HEK293 (cell line): Measurements from ENCODE around the gene ATP8A2.
"Not testable (repeated sequence)": the region's sequence is repeated elsewhere in the genome, so short reads cannot be mapped to it uniquely, and the experiment has no call there.

ENCODE experiments used
- CTCF ChIA-PET: fragments of 350-600 bp; formaldehyde crosslinking; extraction: SDS; loops from one replicate; lab custom pipeline; 2021; ENCODE audit warnings: antibody characterized with exemption; lab: Yijun Ruan, JAX
- POLR2A ChIA-PET: fragments of 300-600 bp; formaldehyde crosslinking; extraction: SDS; loops from one replicate; lab custom pipeline; 2020; ENCODE audit warnings: antibody characterized with exemption, inconsistent platforms; lab: Yijun Ruan, JAX
- H3K27ac ChIP-seq: fragments of 200-500 bp; sonication (Bioruptor generic); 2 replicates; pipeline ENCODE4 v1.5.1; 2014; ENCODE audit warnings: low read depth, low read length, control low read depth, inconsistent platforms; ENCODE audit errors: extremely low read depth
- H3K36me3 ChIP-seq, 2 experiments: fragments of 200-500 bp in 1 of 2; sonication (Bioruptor generic) in 1 of 2; 1 replicate in 1 of 2; 2 replicates in 1 of 2; pipeline ENCODE4 v1.5.1; 2014 to 2017; ENCODE audit warnings: inconsistent platforms in 2 of 2, low read length in 2 of 2; ENCODE audit not compliant: control insufficient read depth in 2 of 2, insufficient read depth in 1 of 2
- H3K4me1 ChIP-seq: fragments of 200-500 bp; sonication (Bioruptor generic); 2 replicates; pipeline ENCODE4 v1.5.1; 2014; ENCODE audit warnings: mild to moderate bottlenecking, low read length, inconsistent platforms; ENCODE audit not compliant: control insufficient read depth, insufficient read depth
- H3K4me3 ChIP-seq: 2 replicates; pipeline ENCODE4 v1.5.1; 2011; ENCODE audit warnings: low read depth, mild to moderate bottlenecking, control low read depth, low read length, moderate library complexity
- H3K9me3 ChIP-seq: fragments of 200-500 bp; sonication (Bioruptor generic); 2 replicates; pipeline ENCODE4 v1.5.1; 2014; ENCODE audit warnings: low read depth, low read length, inconsistent platforms; ENCODE audit not compliant: control insufficient read depth, insufficient read depth
- EGR2 ChIP-seq: fragments of 450-650 bp; formaldehyde crosslinking; IDR thresholded peaks from 2 replicates; pipeline ENCODE4 v1.5.1; 2016; ENCODE audit warnings: low read depth, missing biosample characterization, missing genetic modification characterization
- ZBTB8A ChIP-seq: fragments of 450-650 bp; formaldehyde crosslinking; IDR thresholded peaks from 2 replicates; pipeline ENCODE4 v1.5.1; 2016; ENCODE audit warnings: missing biosample characterization, missing genetic modification characterization
- ZIC2 ChIP-seq: fragments of 450-650 bp; formaldehyde crosslinking; IDR thresholded peaks from 2 replicates; pipeline ENCODE4 v1.5.1; 2016; ENCODE audit warnings: missing biosample characterization, missing genetic modification characterization
- ZNF138 ChIP-seq: fragments of 450-650 bp; formaldehyde crosslinking; IDR thresholded peaks from 2 replicates; pipeline ENCODE4 v1.5.1; 2016; ENCODE audit warnings: missing biosample characterization, missing genetic modification characterization, borderline replicate concordance
- ZNF140 ChIP-seq: fragments of 450-650 bp; formaldehyde crosslinking; IDR thresholded peaks from 2 replicates; pipeline ENCODE4 v1.5.1; 2016; ENCODE audit warnings: missing biosample characterization, missing genetic modification characterization
- ZNF146 ChIP-seq: fragments of 450-650 bp; formaldehyde crosslinking; IDR thresholded peaks from 2 replicates; pipeline ENCODE4 v1.5.1; 2016; ENCODE audit warnings: missing biosample characterization, missing genetic modification characterization
- ZNF214 ChIP-seq: fragments of 450-650 bp; formaldehyde crosslinking; IDR thresholded peaks from 2 replicates; pipeline ENCODE4 v1.5.1; 2017; ENCODE audit warnings: missing biosample characterization, mild to moderate bottlenecking, missing genetic modification characterization, borderline replicate concordance
- ZNF266 ChIP-seq: fragments of 450-650 bp; formaldehyde crosslinking; IDR thresholded peaks from 2 replicates; pipeline ENCODE4 v1.5.1; 2016; ENCODE audit warnings: missing biosample characterization, missing genetic modification characterization, low read depth
- ZNF394 ChIP-seq: fragments of 450-650 bp; formaldehyde crosslinking; IDR thresholded peaks from 2 replicates; pipeline ENCODE4 v1.5.1; 2016; ENCODE audit warnings: missing biosample characterization, missing genetic modification characterization, mild to moderate bottlenecking, moderate library complexity, borderline replicate concordance
- ZNF426 ChIP-seq: fragments of 450-650 bp; formaldehyde crosslinking; IDR thresholded peaks from 2 replicates; pipeline ENCODE4 v1.5.1; 2017; ENCODE audit warnings: missing biosample characterization, missing genetic modification characterization, mild to moderate bottlenecking, inconsistent platforms, moderate library complexity
- ZNF510 ChIP-seq: fragments of 450-650 bp; formaldehyde crosslinking; IDR thresholded peaks from 2 replicates; pipeline ENCODE4 v1.5.1; 2018; ENCODE audit warnings: mild to moderate bottlenecking, missing genetic modification characterization, missing biosample characterization; ENCODE audit not compliant: insufficient replicate concordance
- ZNF555 ChIP-seq: fragments of 450-650 bp; formaldehyde crosslinking; conservative IDR thresholded peaks from 2 replicates; pipeline ENCODE4 v1.5.1; 2017; ENCODE audit warnings: missing biosample characterization, mild to moderate bottlenecking, missing genetic modification characterization, inconsistent platforms
- ZNF558 ChIP-seq: fragments of 450-650 bp; formaldehyde crosslinking; IDR thresholded peaks from 2 replicates; pipeline ENCODE4 v1.5.1; 2016; ENCODE audit warnings: missing biosample characterization, missing genetic modification characterization
- ZNF623 ChIP-seq: fragments of 450-650 bp; formaldehyde crosslinking; IDR thresholded peaks from 2 replicates; pipeline ENCODE4 v1.5.1; 2016; ENCODE audit warnings: missing biosample characterization, missing genetic modification characterization
- ZNF629 ChIP-seq: fragments of 450-650 bp; formaldehyde crosslinking; IDR thresholded peaks from 2 replicates; pipeline ENCODE4 v1.5.1; 2017; ENCODE audit warnings: missing biosample characterization, missing genetic modification characterization
- ZNF654 ChIP-seq: fragments of 450-650 bp; formaldehyde crosslinking; IDR thresholded peaks from 2 replicates; pipeline ENCODE4 v1.5.1; 2016; ENCODE audit warnings: low read depth, missing biosample characterization, missing genetic modification characterization
- ZNF664 ChIP-seq: fragments of 450-650 bp; formaldehyde crosslinking; IDR thresholded peaks from 2 replicates; pipeline ENCODE4 v1.5.1; 2016; ENCODE audit warnings: missing biosample characterization, missing genetic modification characterization
- ZSCAN23 ChIP-seq: fragments of 450-650 bp; formaldehyde crosslinking; IDR thresholded peaks from 2 replicates; pipeline ENCODE4 v1.5.1; 2016; ENCODE audit warnings: missing biosample characterization, missing genetic modification characterization
- ZSCAN30 ChIP-seq: fragments of 450-650 bp; IDR thresholded peaks from 2 replicates; pipeline ENCODE4 v1.5.1; 2018; ENCODE audit warnings: missing biosample characterization, mild to moderate bottlenecking, missing genetic modification characterization, moderate library complexity
- TF ChIP-seq, protein P1 (sequence below): fragments of 450-650 bp; formaldehyde crosslinking; conservative IDR thresholded peaks from 2 replicates; pipeline ENCODE4 v1.5.1; 2016; ENCODE audit warnings: low read depth, missing biosample characterization, missing genetic modification characterization
- TF ChIP-seq, protein P2 (sequence below): fragments of 450-650 bp; formaldehyde crosslinking; IDR thresholded peaks from 2 replicates; pipeline ENCODE4 v1.5.1; 2016; ENCODE audit warnings: missing biosample characterization, missing genetic modification characterization
- TF ChIP-seq, protein P3 (sequence below): fragments of 450-650 bp; formaldehyde crosslinking; conservative IDR thresholded peaks from 2 replicates; pipeline ENCODE4 v1.5.1; 2016; ENCODE audit warnings: low read depth, missing biosample characterization, missing genetic modification characterization

ATP8A2 gene

DNA sequence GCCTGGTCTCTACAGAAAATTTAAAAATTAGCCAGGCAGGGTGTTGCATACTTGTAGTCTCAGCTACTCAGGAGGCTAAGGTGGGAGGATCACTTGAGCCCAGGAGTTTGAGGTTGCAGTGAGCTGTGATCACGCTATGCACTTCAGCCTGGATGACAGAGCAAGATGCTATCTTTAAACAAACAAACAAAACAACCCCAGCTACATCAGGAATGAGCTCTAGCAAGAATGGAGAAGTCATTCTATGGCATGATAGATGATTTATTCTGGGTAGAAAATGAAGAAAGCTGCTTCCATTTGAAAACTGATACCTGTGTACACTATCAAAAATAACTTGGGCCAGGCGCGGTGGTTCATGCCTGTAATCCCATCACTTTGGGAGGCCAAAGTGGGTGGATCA is 695.8 kb downstream of the ATP8A2 start:
- no peak overlapping the region for H3K27ac ChIP-seq
- TF ChIP-seq ZSCAN23 (tag by site-specific recombination): no peak
- TF ChIP-seq ZNF214 (tag by site-specific recombination): no peak
- TF ChIP-seq ZNF629: no peak
- no peak for TF ChIP-seq EGR2
- TF ChIP-seq ZIC2 (tag by site-specific recombination): no peak
- TF ChIP-seq ZNF146: no peak
- no peak for TF ChIP-seq ZSCAN30 (tag by site-specific recombination)
- H3K9me3 ChIP-seq: no peaks in the 10 kb centered on the region
- no peak overlapping the region for H3K4me3 ChIP-seq
- H3K36me3 ChIP-seq: no peaks in the 10 kb centered on the region
- no peaks in the 10 kb centered on the region for H3K4me1 ChIP-seq
- ChIA-PET CTCF (interaction anchor here (0.5 to 1.7 kb wide), 3 partner anchors 10 to 493 kb away, joined by 3 to 8 read pairs (median 4); no protein-coding TSS in a partner anchor), POLR2A (no interaction called here)

DNA sequence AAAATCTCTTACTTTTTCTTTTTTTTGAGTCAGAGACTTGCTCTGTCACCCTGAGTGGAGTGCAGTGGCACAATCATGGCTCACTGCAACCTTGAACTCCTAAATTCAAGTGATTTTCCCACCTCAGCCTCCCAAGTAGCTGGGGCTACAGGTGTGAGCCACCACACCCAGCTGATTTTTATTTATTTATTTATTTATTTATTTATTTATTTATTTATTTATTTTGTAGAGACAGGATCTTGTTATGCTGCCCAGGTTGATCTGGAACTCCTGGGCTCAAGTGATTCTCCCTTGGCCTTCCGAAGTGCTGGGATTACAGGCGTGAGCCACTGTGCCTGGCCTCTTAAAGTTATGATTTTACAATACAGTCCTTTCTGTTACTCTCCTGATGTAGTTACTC is 696.6 kb downstream of the ATP8A2 start:
- CTCF ChIA-PET: interaction anchor here (1.7 kb wide), 1 partner anchor 494 kb away, joined by 8 read pairs; no protein-coding TSS in a partner anchor
- H3K36me3 ChIP-seq, POLR2A ChIA-PET: not testable (repeated sequence)

More for the DNA sequence above, 696.6 kb downstream of the ATP8A2 start:
- H3K27ac ChIP-seq, H3K4me3 ChIP-seq, H3K4me1 ChIP-seq, H3K9me3 ChIP-seq: not testable (repeated sequence)
- TF ChIP-seq, protein P1, sequence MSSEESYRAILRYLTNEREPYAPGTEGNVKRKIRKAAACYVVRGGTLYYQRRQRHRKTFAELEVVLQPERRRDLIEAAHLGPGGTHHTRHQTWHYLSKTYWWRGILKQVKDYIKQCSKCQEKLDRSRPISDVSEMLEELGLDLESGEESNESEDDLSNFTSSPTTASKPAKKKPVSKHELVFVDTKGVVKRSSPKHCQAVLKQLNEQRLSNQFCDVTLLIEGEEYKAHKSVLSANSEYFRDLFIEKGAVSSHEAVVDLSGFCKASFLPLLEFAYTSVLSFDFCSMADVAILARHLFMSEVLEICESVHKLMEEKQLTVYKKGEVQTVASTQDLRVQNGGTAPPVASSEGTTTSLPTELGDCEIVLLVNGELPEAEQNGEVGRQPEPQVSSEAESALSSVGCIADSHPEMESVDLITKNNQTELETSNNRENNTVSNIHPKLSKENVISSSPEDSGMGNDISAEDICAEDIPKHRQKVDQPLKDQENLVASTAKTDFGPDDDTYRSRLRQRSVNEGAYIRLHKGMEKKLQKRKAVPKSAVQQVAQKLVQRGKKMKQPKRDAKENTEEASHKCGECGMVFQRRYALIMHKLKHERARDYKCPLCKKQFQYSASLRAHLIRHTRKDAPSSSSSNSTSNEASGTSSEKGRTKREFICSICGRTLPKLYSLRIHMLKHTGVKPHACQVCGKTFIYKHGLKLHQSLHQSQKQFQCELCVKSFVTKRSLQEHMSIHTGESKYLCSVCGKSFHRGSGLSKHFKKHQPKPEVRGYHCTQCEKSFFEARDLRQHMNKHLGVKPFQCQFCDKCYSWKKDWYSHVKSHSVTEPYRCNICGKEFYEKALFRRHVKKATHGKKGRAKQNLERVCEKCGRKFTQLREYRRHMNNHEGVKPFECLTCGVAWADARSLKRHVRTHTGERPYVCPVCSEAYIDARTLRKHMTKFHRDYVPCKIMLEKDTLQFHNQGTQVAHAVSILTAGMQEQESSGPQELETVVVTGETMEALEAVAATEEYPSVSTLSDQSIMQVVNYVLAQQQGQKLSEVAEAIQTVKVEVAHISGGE (tag by site-specific recombination): peak; percentile 58; the same call in 1 of the 2 replicates
- TF ChIP-seq, protein P2, sequence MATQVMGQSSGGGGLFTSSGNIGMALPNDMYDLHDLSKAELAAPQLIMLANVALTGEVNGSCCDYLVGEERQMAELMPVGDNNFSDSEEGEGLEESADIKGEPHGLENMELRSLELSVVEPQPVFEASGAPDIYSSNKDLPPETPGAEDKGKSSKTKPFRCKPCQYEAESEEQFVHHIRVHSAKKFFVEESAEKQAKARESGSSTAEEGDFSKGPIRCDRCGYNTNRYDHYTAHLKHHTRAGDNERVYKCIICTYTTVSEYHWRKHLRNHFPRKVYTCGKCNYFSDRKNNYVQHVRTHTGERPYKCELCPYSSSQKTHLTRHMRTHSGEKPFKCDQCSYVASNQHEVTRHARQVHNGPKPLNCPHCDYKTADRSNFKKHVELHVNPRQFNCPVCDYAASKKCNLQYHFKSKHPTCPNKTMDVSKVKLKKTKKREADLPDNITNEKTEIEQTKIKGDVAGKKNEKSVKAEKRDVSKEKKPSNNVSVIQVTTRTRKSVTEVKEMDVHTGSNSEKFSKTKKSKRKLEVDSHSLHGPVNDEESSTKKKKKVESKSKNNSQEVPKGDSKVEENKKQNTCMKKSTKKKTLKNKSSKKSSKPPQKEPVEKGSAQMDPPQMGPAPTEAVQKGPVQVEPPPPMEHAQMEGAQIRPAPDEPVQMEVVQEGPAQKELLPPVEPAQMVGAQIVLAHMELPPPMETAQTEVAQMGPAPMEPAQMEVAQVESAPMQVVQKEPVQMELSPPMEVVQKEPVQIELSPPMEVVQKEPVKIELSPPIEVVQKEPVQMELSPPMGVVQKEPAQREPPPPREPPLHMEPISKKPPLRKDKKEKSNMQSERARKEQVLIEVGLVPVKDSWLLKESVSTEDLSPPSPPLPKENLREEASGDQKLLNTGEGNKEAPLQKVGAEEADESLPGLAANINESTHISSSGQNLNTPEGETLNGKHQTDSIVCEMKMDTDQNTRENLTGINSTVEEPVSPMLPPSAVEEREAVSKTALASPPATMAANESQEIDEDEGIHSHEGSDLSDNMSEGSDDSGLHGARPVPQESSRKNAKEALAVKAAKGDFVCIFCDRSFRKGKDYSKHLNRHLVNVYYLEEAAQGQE (tag by site-specific recombination): peak; percentile 46; the same call in 1 of the 2 replicates
- TF ChIP-seq ZBTB8A (tag by site-specific recombination) (peak; percentile 62), ZNF555 (tag by site-specific recombination) (peak; percentile 53), ZNF664 (peak; percentile 38; the same call in 1 of the 2 replicates), ZNF558 (0 out of 2 replicates have a peak, but pooled peaks have one; percentile 41), ZNF510 (tag by site-specific recombination) (peak; percentile 45), ZNF266 (tag by site-specific recombination) (0 out of 2 replicates have a peak, but pooled peaks have one; percentile 25), ZNF654 (tag by site-specific recombination) (peak; percentile 18; the same call in 1 of the 2 replicates), ZNF138 (tag by site-specific recombination) (0 out of 2 replicates have a peak, but pooled peaks have one; percentile 19), ZNF426 (peak; percentile 66), ZNF140 (peak; percentile 71; the same call in 1 of the 2 replicates), ZNF394 (tag by site-specific recombination) (peak; percentile 83; the same call in 1 of the 2 replicates), ZNF623 (tag by site-specific recombination) (peak; percentile 51)
- TF ChIP-seq, protein P3, sequence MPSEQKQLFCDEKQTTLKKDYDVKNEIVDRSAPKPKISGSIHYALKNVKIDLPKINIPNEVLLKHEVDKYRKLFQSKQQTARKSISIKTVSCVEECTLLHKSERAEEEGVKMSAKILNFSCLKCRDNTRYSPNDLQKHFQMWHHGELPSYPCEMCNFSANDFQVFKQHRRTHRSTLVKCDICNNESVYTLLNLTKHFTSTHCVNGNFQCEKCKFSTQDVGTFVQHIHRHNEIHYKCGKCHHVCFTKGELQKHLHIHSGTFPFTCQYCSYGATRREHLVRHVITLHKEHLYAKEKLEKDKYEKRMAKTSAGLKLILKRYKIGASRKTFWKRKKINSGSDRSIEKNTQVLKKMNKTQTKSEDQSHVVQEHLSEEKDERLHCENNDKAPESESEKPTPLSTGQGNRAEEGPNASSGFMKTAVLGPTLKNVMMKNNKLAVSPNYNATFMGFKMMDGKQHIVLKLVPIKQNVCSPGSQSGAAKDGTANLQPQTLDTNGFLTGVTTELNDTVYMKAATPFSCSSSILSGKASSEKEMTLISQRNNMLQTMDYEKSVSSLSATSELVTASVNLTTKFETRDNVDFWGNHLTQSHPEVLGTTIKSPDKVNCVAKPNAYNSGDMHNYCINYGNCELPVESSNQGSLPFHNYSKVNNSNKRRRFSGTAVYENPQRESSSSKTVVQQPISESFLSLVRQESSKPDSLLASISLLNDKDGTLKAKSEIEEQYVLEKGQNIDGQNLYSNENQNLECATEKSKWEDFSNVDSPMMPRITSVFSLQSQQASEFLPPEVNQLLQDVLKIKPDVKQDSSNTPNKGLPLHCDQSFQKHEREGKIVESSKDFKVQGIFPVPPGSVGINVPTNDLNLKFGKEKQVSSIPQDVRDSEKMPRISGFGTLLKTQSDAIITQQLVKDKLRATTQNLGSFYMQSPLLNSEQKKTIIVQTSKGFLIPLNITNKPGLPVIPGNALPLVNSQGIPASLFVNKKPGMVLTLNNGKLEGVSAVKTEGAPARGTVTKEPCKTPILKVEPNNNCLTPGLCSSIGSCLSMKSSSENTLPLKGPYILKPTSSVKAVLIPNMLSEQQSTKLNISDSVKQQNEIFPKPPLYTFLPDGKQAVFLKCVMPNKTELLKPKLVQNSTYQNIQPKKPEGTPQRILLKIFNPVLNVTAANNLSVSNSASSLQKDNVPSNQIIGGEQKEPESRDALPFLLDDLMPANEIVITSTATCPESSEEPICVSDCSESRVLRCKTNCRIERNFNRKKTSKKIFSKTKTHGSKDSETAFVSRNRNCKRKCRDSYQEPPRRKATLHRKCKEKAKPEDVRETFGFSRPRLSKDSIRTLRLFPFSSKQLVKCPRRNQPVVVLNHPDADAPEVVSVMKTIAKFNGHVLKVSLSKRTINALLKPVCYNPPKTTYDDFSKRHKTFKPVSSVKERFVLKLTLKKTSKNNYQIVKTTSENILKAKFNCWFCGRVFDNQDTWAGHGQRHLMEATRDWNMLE: peak; percentile 77
